Measurements from ENCODE around the gene ADARB1.

The ADARB1 gene

DNA sequence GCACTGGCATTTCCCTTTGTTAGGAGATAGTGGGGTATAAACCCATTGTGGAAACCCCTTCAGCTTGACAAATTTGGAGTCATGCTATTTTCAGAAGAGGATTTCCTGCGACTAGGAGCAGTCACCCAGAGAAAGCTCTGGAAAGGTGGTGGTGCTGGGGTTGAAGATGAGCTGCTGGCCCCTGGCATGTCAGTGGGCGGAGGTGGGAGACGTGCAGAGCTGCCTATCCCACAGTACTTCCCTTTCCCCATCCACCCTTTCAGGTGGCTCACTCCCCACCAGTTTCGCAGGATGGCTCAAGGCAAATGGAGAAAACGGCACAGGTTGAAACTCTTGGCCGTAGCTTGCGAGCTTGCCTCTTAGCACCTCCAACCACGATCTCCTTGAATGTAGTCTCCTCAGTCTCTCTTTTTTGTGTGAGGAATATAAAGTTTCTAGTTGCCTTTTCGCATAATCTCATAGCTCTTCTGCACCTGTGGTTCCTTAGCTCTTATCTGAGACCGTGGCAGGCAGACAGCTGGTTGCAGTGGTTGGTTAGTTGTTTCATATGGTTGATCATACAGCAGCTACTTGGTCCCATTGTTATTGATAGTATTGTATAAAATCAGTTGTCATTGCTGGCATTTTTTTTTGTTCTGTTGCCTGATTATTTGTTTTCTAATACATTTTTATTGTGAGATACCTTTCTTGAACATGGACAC lies 48.2 kb downstream of the ADARB1 start:
- Histone ChIP-seq H3K4me3 (ENCODE audit: low read depth, low read length) (no peak overlapping the region), H3K9me3 (ENCODE audit: control insufficient read depth, insufficient read depth, low read depth, low read length) (no peaks in the 10 kb centered on the region), H3K4me1 (ENCODE audit: control insufficient read depth, insufficient read depth, low read length) (peaks cover 11% of the 10 kb centered on the region), H3K27ac (ENCODE audit: extremely low read depth, low read depth, low read length) (no peak overlapping the region), H3K36me3 (ENCODE audit: control insufficient read depth in 2 of 2, insufficient read depth in 1 of 2, low read length in 2 of 2) (no peaks in the 10 kb centered on the region)
- ChIA-PET CTCF (interaction anchor here (0.8 to 10.4 kb wide), 2 partner anchors 16 to 20 kb away, joined by 3 to 120 read pairs; no protein-coding TSS in a partner anchor), POLR2A (no interaction called here)
- no peak for TF ChIP-seq ZNF658 (tag by site-specific recombination; IDR thresholded peaks at IDR 0.05)
- TF ChIP-seq EGR2 (tag by site-specific recombination; IDR thresholded peaks at IDR 0.05; ENCODE audit: low read depth): peak; percentile 63
- TF ChIP-seq ZFHX2 (tag by site-specific recombination; conservative IDR thresholded peaks at IDR 0.05): peak; percentile 53

DNA sequence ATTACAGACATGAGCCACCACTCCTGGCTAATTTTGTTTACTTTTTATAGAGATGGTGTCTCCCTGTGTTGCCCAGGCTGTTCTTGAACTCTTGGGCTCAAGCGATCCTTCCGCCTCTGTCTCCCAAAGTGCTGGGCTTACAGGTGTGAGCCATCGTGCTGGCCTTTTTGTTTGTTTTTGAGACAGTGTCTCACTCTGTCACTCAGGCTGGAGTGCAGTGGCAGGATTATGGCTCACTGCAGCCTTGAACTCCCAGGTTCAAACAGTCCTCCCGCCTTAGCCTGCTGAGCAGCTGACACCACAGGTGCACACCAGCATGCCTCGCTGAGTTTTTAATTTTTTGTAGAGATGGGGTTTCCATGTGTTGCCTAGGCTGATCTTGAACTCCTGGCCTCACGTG lies 49.1 kb downstream of the ADARB1 start:
- Histone ChIP-seq H3K4me1 (ENCODE audit: control insufficient read depth, insufficient read depth, low read length) (peaks cover 11% of the 10 kb centered on the region), H3K36me3 (ENCODE audit: control insufficient read depth in 2 of 2, insufficient read depth in 1 of 2, low read length in 2 of 2) (no peaks in the 10 kb centered on the region), H3K4me3 (ENCODE audit: low read depth, low read length) (no peak overlapping the region), H3K9me3 (ENCODE audit: control insufficient read depth, insufficient read depth, low read depth, low read length) (no peaks in the 10 kb centered on the region), H3K27ac (ENCODE audit: extremely low read depth, low read depth, low read length) (no peak overlapping the region)
- ChIA-PET POLR2A (no interaction called here), CTCF (interaction anchor here (9.9 to 10.4 kb wide), 2 partner anchors 15 kb away, joined by 120 to 187 read pairs; no protein-coding TSS in a partner anchor)
- no peak for TF ChIP-seq ZNF645 (tag by site-specific recombination; IDR thresholded peaks at IDR 0.05)
- TF ChIP-seq SCRT1 (tag by site-specific recombination; IDR thresholded peaks at IDR 0.05; ENCODE audit: borderline replicate concordance): peak; percentile 40
- TF ChIP-seq ZNF394 (tag by site-specific recombination; IDR thresholded peaks at IDR 0.05; ENCODE audit: borderline replicate concordance): no peak
- peak; percentile 74 for TF ChIP-seq ZBTB17 (tag by site-specific recombination; IDR thresholded peaks at IDR 0.05)
- 0 out of 2 replicates have a peak, but pooled peaks have one; percentile 18 for TF ChIP-seq ZNF121 (tag by site-specific recombination; IDR thresholded peaks at IDR 0.05)
- peak; percentile 43; the same call in 1 of the 2 replicates for TF ChIP-seq ZIC2 (tag by site-specific recombination; IDR thresholded peaks at IDR 0.05)
- peak; percentile 64 for TF ChIP-seq ZNF600 (tag by site-specific recombination; IDR thresholded peaks at IDR 0.05)
- no peak for TF ChIP-seq ZNF501 (tag by site-specific recombination; IDR thresholded peaks at IDR 0.05)

DNA sequence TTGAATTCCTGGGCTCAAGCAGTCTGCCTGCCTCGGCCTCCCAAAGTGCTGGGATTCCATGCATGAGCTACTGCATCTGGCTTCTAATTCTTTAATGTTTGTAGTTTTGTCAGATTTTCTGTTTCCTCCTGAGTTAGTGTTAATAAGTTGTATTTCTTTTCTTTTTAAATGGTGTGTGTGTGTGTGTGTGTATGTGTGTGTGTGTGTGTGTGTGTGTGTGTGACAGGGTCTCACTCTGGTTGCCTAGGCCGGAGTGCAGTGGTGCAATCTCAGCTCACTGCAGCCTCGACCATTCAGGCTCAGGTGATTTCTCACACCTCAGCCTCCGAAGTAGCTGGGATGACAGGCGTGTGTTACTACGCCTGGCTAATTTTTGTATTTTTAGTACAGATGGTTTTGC lies 50.2 kb downstream of the ADARB1 start:
- POLR2A ChIA-PET: no interaction called here
- H3K9me3 ChIP-seq (ENCODE audit: control insufficient read depth, insufficient read depth, low read depth, low read length): no peaks in the 10 kb centered on the region
- H3K4me1 ChIP-seq (ENCODE audit: control insufficient read depth, insufficient read depth, low read length): peaks cover 11% of the 10 kb centered on the region
- H3K4me3 ChIP-seq (ENCODE audit: low read depth, low read length): no peak overlapping the region
- H3K27ac ChIP-seq (ENCODE audit: extremely low read depth, low read depth, low read length): no peak overlapping the region
- CTCF ChIA-PET: interaction anchor here (0.6 to 9.9 kb wide), 6 partner anchors 13 to 411 kb away, joined by 3 to 187 read pairs (median 4); no protein-coding TSS in a partner anchor
- TF ChIP-seq ZSCAN4 (tag by site-specific recombination; IDR thresholded peaks at IDR 0.05): peak; percentile 62; the same call in 1 of the 2 replicates
- TF ChIP-seq ZNF394 (tag by site-specific recombination; IDR thresholded peaks at IDR 0.05; ENCODE audit: borderline replicate concordance): no peak
- no peaks in the 10 kb centered on the region for H3K36me3 ChIP-seq (ENCODE audit: control insufficient read depth in 2 of 2, insufficient read depth in 1 of 2, low read length in 2 of 2)

- Histone ChIP-seq H3K4me1 (ENCODE audit: control insufficient read depth, insufficient read depth, low read length) (peaks cover 18% of the 10 kb centered on the region), H3K9me3 (ENCODE audit: control insufficient read depth, insufficient read depth, low read depth, low read length) (no peaks in the 10 kb centered on the region), H3K36me3 (ENCODE audit: control insufficient read depth in 2 of 2, insufficient read depth in 1 of 2, low read length in 2 of 2) (no peaks in the 10 kb centered on the region), H3K4me3 (ENCODE audit: low read depth, low read length) (no peak overlapping the region), H3K27ac (ENCODE audit: extremely low read depth, low read depth, low read length) (no peak overlapping the region)
- CTCF ChIA-PET: interaction anchor here (0.7 to 9.9 kb wide), 5 partner anchors 13 to 615 kb away, joined by 3 to 187 read pairs (median 3); no protein-coding TSS in a partner anchor
- POLR2A ChIA-PET: no interaction called here
- TF ChIP-seq, protein P1, sequence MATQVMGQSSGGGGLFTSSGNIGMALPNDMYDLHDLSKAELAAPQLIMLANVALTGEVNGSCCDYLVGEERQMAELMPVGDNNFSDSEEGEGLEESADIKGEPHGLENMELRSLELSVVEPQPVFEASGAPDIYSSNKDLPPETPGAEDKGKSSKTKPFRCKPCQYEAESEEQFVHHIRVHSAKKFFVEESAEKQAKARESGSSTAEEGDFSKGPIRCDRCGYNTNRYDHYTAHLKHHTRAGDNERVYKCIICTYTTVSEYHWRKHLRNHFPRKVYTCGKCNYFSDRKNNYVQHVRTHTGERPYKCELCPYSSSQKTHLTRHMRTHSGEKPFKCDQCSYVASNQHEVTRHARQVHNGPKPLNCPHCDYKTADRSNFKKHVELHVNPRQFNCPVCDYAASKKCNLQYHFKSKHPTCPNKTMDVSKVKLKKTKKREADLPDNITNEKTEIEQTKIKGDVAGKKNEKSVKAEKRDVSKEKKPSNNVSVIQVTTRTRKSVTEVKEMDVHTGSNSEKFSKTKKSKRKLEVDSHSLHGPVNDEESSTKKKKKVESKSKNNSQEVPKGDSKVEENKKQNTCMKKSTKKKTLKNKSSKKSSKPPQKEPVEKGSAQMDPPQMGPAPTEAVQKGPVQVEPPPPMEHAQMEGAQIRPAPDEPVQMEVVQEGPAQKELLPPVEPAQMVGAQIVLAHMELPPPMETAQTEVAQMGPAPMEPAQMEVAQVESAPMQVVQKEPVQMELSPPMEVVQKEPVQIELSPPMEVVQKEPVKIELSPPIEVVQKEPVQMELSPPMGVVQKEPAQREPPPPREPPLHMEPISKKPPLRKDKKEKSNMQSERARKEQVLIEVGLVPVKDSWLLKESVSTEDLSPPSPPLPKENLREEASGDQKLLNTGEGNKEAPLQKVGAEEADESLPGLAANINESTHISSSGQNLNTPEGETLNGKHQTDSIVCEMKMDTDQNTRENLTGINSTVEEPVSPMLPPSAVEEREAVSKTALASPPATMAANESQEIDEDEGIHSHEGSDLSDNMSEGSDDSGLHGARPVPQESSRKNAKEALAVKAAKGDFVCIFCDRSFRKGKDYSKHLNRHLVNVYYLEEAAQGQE (tag by site-specific recombination; IDR thresholded peaks at IDR 0.05): no peak
- TF ChIP-seq ZNF157 (tag by site-specific recombination; IDR thresholded peaks at IDR 0.05) (no peak), GLIS1 (tag by site-specific recombination; IDR thresholded peaks at IDR 0.05) (no peak), ZNF10 (tag by site-specific recombination; IDR thresholded peaks at IDR 0.05) (no peak), ZSCAN23 (tag by site-specific recombination; IDR thresholded peaks at IDR 0.05) (no peak), KLF16 (tag by site-specific recombination; IDR thresholded peaks at IDR 0.05) (no peak), ZNF843 (tag by site-specific recombination; IDR thresholded peaks at IDR 0.05) (no peak), ZNF311 (tag by site-specific recombination; IDR thresholded peaks at IDR 0.05; ENCODE audit: borderline replicate concordance) (no peak)
- TF ChIP-seq, protein P2, sequence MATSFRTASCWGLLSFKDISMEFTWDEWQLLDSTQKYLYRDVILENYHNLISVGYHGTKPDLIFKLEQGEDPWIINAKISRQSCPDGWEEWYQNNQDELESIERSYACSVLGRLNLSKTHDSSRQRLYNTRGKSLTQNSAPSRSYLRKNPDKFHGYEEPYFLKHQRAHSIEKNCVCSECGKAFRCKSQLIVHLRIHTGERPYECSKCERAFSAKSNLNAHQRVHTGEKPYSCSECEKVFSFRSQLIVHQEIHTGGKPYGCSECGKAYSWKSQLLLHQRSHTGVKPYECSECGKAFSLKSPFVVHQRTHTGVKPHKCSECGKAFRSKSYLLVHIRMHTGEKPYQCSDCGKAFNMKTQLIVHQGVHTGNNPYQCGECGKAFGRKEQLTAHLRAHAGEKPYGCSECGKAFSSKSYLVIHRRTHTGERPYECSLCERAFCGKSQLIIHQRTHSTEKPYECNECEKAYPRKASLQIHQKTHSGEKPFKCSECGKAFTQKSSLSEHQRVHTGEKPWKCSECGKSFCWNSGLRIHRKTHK (tag by site-specific recombination; IDR thresholded peaks at IDR 0.05): no peak
Observed at GRCh38 chr21:45125357-45125756, 51.0 kb downstream of the ADARB1 start.
